MM.1S (cell line): Measurements from ENCODE around the gene RNF32.

Source experiments
- DNase-seq: peaks from one replicate; pipeline ENCODE4 v3.0.0-alpha.2; 2015
- H2AFZ ChIP-seq: fragments of 300-600 bp; sonication (generic); 2 replicates; pipeline ENCODE4 v1.6.0; 2016; ENCODE audit warnings: antibody characterized with exemption, low read length
- H3F3A ChIP-seq: fragments of 300-600 bp; sonication (generic); 2 replicates; pipeline ENCODE4 v1.6.1; 2016; ENCODE audit warnings: mild to moderate bottlenecking, antibody characterized with exemption, low read length, moderate library complexity, mixed read lengths; ENCODE audit not compliant: insufficient read depth
- H3K27ac ChIP-seq: fragments of 300-600 bp; sonication (generic); 2 replicates; pipeline ENCODE4 v1.5.1; 2016; ENCODE audit warnings: mild to moderate bottlenecking, low read length
- H3K27me3 ChIP-seq: fragments of 300-600 bp; sonication (generic); replicated peaks from 2 replicates; pipeline ENCODE4 v1.6.0; 2016; ENCODE audit warnings: low read length; ENCODE audit not compliant: insufficient read depth
- H3K36me3 ChIP-seq: fragments of 300-600 bp; sonication (generic); replicated peaks from 2 replicates; pipeline ENCODE4 v1.6.1; 2016; ENCODE audit warnings: mild to moderate bottlenecking, low read length, mixed read lengths; ENCODE audit not compliant: insufficient read depth
- H3K4me1 ChIP-seq: fragments of 300-600 bp; sonication (generic); 2 replicates; pipeline ENCODE4 v1.6.1; 2016; ENCODE audit warnings: low read length, mixed read lengths
- H3K4me2 ChIP-seq: fragments of 300-600 bp; sonication (generic); 2 replicates; pipeline ENCODE4 v1.6.0; 2016; ENCODE audit warnings: low read depth, low read length
- H3K4me3 ChIP-seq: fragments of 300-600 bp; sonication (generic); 2 replicates; pipeline ENCODE4 v1.5.1; 2016; ENCODE audit warnings: low read length, mixed read lengths
- H3K79me2 ChIP-seq: fragments of 300-600 bp; sonication (generic); 2 replicates; pipeline ENCODE4 v1.6.1; 2016; ENCODE audit warnings: mixed run types, low read length, mixed read lengths
- H3K9ac ChIP-seq: fragments of 300-600 bp; sonication (generic); 2 replicates; pipeline ENCODE4 v1.6.1; 2016; ENCODE audit warnings: low read length, mixed read lengths
- H3K9me2 ChIP-seq: fragments of 300-600 bp; sonication (generic); replicated peaks from 2 replicates; pipeline ENCODE4 v1.6.1; 2016; ENCODE audit warnings: mild to moderate bottlenecking, low read length, mixed read lengths; ENCODE audit not compliant: insufficient read depth
- H3K9me3 ChIP-seq: fragments of 300-600 bp; sonication (generic); replicated peaks from 2 replicates; pipeline ENCODE4 v1.6.1; 2016; ENCODE audit warnings: mild to moderate bottlenecking, low read length, mixed read lengths; ENCODE audit not compliant: insufficient read depth
- H4K20me1 ChIP-seq: fragments of 300-600 bp; sonication (generic); 2 replicates; pipeline ENCODE4 v1.6.1; 2016; ENCODE audit warnings: mild to moderate bottlenecking, low read length, moderate library complexity, mixed read lengths; ENCODE audit not compliant: insufficient read depth
- CTCF ChIP-seq: fragments of 300-600 bp; sonication (generic); IDR thresholded peaks from 2 replicates; pipeline ENCODE4 v1.5.1; 2016; ENCODE audit warnings: antibody characterized with exemption, low read length, mixed read lengths
- EZH2 ChIP-seq: fragments of 300-600 bp; sonication (generic); optimal IDR thresholded peaks from 2 replicates; pipeline ENCODE3; 2017; ENCODE audit warnings: low read depth, mild to moderate bottlenecking, antibody characterized with exemption, low read length, mixed read lengths
- EZH2phosphoT487 ChIP-seq: fragments of 300-600 bp; sonication (generic); IDR thresholded peaks from 2 replicates; pipeline ENCODE4 v1.6.1; 2018; ENCODE audit warnings: antibody characterized with exemption, low read length

Gene RNF32

GRCh38 chr7:156608173-156608478, 32.4 kb upstream of the RNF32 start:
- TF ChIP-seq CTCF, result no peak
- no peak for TF ChIP-seq EZH2
- no peak for TF ChIP-seq EZH2phosphoT487
- Histone ChIP-seq H3K4me3 (no peak overlapping the region), H3K9me2 (no peaks in the 10 kb centered on the region), H4K20me1 (no peaks in the 10 kb centered on the region), H3K4me1 (no peaks in the 10 kb centered on the region), H3K4me2 (no peak overlapping the region), H3K27ac (no peak overlapping the region), H3F3A (no peaks in the 10 kb centered on the region), H3K9ac (no peak overlapping the region), H3K79me2 (no peaks in the 10 kb centered on the region), H3K36me3 (no peaks in the 10 kb centered on the region), H3K27me3 (0 out of 2 replicates have a peak, but pooled peaks cover 4% of the 10 kb centered on the region), H2AFZ (no peak overlapping the region), H3K9me3 (no peaks in the 10 kb centered on the region)
- no peak for DNase-seq

- DNase-seq, result no peak
- no peaks in the 10 kb centered on the region for H3K4me1 ChIP-seq
- H3K4me2 ChIP-seq, result no peak overlapping the region
- H3K27me3 ChIP-seq, result 0 out of 2 replicates have a peak, but pooled peaks cover 4% of the 10 kb centered on the region
- no peak overlapping the region for H3K4me3 ChIP-seq
- no peaks in the 10 kb centered on the region for H3K36me3 ChIP-seq
- H3K9me3 ChIP-seq, result no peaks in the 10 kb centered on the region
- TF ChIP-seq EZH2phosphoT487, result no peak
- TF ChIP-seq EZH2, result no peak
- no peak for TF ChIP-seq CTCF
- no peaks in the 10 kb centered on the region for H3K79me2 ChIP-seq
- no peaks in the 10 kb centered on the region for H3K9me2 ChIP-seq
- H4K20me1 ChIP-seq, result no peaks in the 10 kb centered on the region
- no peak overlapping the region for H2AFZ ChIP-seq
- no peak overlapping the region for H3K27ac ChIP-seq
- no peak overlapping the region for H3K9ac ChIP-seq
- H3F3A ChIP-seq, result no peaks in the 10 kb centered on the region
Observed at GRCh38 chr7:156609010-156609877, 31.3 kb upstream of the RNF32 start.

- Histone ChIP-seq H3K4me1 (no peaks in the 10 kb centered on the region), H3F3A (no peaks in the 10 kb centered on the region), H3K36me3 (no peaks in the 10 kb centered on the region), H3K9me3 (no peaks in the 10 kb centered on the region), H2AFZ (no peak overlapping the region), H3K79me2 (no peaks in the 10 kb centered on the region), H3K9ac (no peak overlapping the region), H3K27ac (no peak overlapping the region), H4K20me1 (no peaks in the 10 kb centered on the region), H3K9me2 (no peaks in the 10 kb centered on the region), H3K27me3 (0 out of 2 replicates have a peak, but pooled peaks cover 4% of the 10 kb centered on the region), H3K4me3 (no peak overlapping the region), H3K4me2 (no peak overlapping the region)
- DNase-seq, result no peak
- TF ChIP-seq CTCF (no peak), EZH2phosphoT487 (no peak), EZH2 (no peak)
Observed at GRCh38 chr7:156610130-156610529, 30.4 kb upstream of the RNF32 start.
